ENCODE results near the gene BRAP.
"Not testable (repeated sequence)": the region's sequence is repeated elsewhere in the genome, so short reads cannot be mapped to it uniquely, and the experiment has no call there.

Gene BRAP

DNA sequence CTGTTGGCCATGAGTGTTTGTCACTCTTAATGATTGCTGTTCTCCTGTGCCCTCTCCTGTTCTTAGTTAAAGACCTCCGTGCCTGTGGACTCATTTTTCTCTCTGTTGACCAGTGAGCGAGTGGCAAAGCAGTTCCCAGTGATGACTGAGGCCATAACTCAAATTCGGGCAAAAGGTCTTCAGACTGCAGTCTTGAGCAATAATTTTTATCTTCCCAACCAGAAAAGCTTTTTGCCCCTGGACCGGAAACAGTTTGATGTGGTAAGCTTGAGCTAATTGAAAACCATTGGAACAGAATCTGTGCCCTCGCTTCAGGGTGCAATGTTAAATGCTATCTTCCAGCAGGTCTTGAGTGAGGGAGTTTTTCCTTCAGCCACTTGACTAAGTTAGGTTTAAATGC, 19.9 kb upstream of the BRAP start:
- no peak overlapping the region for H3K4me3 ChIP-seq (ENCODE audit: low read length in 2 of 2)

GRCh38 chr12:111699962-111700361, 14.2 kb upstream of the BRAP start:
- peaks cover 14 to 33% of the 10 kb centered on the region in 2 donors for H3K36me3 ChIP-seq (ENCODE audit: control insufficient read depth in 2 of 2, insufficient read depth in 2 of 2, low read length in 2 of 2)

More for the DNA sequence above, 19.9 kb upstream of the BRAP start:
- Histone ChIP-seq H3K36me3 (ENCODE audit: control insufficient read depth in 2 of 2, insufficient read depth in 2 of 2, low read length in 2 of 2) (peaks cover 38 to 39% of the 10 kb centered on the region in 2 donors), H3K9me3 (ENCODE audit: control insufficient read depth in 2 of 2, low read length in 2 of 2) (no peaks in the 10 kb centered on the region), H3K27me3 (ENCODE audit: control insufficient read depth in 1 of 2, insufficient read depth in 2 of 2, low read length in 2 of 2) (no peaks in the 10 kb centered on the region), H3K4me1 (ENCODE audit: control insufficient read depth, insufficient read depth, low read length) (no peaks in the 10 kb centered on the region), H3K27ac (ENCODE audit: low read length) (no peak overlapping the region), H3K9ac (ENCODE audit: low read length in 2 of 2) (no peak overlapping the region)

GRCh38 chr12:111693818-111694217, 8.1 kb upstream of the BRAP start:
- no peak overlapping the region for H3K4me3 ChIP-seq (ENCODE audit: low read length in 2 of 2)
- no peaks in the 10 kb centered on the region for H3K27me3 ChIP-seq (ENCODE audit: control insufficient read depth in 1 of 2, insufficient read depth in 2 of 2, low read length in 2 of 2)
- peaks cover 23 to 34% of the 10 kb centered on the region in 2 donors for H3K36me3 ChIP-seq (ENCODE audit: control insufficient read depth in 2 of 2, insufficient read depth in 2 of 2, low read length in 2 of 2)
- H3K9me3 ChIP-seq (ENCODE audit: control insufficient read depth in 2 of 2, low read length in 2 of 2), result no peaks in the 10 kb centered on the region
- no peak overlapping the region for H3K27ac ChIP-seq (ENCODE audit: low read length)
- H3K9ac ChIP-seq (ENCODE audit: low read length in 2 of 2), result no peak overlapping the region
- H3K4me1 ChIP-seq (ENCODE audit: control insufficient read depth, insufficient read depth, low read length), result no peaks in the 10 kb centered on the region

More at GRCh38 chr12:111699962-111700361, 14.2 kb upstream of the BRAP start:
- H3K4me3 ChIP-seq (ENCODE audit: low read length in 2 of 2), result no peak overlapping the region
- H3K9me3 ChIP-seq (ENCODE audit: control insufficient read depth in 2 of 2, low read length in 2 of 2), result no peaks in the 10 kb centered on the region
- no peak overlapping the region for H3K9ac ChIP-seq (ENCODE audit: low read length in 2 of 2)
- H3K27ac ChIP-seq (ENCODE audit: low read length), result no peak overlapping the region
- H3K4me1 ChIP-seq (ENCODE audit: control insufficient read depth, insufficient read depth, low read length), result no peaks in the 10 kb centered on the region
- no peaks in the 10 kb centered on the region for H3K27me3 ChIP-seq (ENCODE audit: control insufficient read depth in 1 of 2, insufficient read depth in 2 of 2, low read length in 2 of 2)

DNA sequence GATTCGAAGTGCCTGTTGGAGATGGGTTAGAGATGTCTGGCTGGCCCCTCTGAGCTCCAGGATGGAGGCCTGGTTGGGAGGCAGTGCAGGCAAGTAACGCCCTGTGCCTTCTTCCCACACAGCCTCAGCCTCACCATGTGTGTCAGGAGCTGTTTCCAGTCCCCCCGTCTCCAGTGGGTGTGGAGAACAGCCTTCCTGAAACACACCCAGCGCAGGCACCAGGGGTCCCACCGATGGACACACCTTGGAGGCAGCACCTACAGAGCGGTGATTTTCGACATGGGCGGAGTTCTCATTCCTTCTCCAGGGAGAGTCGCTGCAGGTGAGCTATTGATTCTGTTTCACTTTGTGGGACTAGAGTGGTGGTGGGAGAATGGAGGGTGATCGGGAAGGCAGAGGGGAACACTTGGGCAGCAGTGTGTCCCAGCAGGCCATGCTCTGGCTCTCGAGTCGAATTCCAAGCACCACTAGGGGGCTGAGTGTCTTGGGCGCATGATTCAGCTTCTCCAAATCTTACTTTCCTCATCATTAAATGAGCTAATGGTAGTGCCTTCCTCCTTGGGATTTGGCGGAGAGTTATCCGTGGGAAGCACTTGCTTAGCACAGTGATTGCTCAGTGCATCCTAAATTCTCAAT, 6.9 kb upstream of the BRAP start:
- Histone ChIP-seq H3K4me1 (ENCODE audit: control insufficient read depth, insufficient read depth, low read length) (no peaks in the 10 kb centered on the region), H3K9me3 (ENCODE audit: control insufficient read depth in 2 of 2, low read length in 2 of 2) (no peaks in the 10 kb centered on the region), H3K9ac (ENCODE audit: low read length in 2 of 2) (no peak overlapping the region), H3K36me3 (ENCODE audit: control insufficient read depth in 2 of 2, insufficient read depth in 2 of 2, low read length in 2 of 2) (peaks cover 23 to 32% of the 10 kb centered on the region in 2 donors), H3K27me3 (ENCODE audit: control insufficient read depth in 1 of 2, insufficient read depth in 2 of 2, low read length in 2 of 2) (no peaks in the 10 kb centered on the region), H3K27ac (ENCODE audit: low read length) (no peak overlapping the region), H3K4me3 (ENCODE audit: low read length in 2 of 2) (no peak overlapping the region)

DNA sequence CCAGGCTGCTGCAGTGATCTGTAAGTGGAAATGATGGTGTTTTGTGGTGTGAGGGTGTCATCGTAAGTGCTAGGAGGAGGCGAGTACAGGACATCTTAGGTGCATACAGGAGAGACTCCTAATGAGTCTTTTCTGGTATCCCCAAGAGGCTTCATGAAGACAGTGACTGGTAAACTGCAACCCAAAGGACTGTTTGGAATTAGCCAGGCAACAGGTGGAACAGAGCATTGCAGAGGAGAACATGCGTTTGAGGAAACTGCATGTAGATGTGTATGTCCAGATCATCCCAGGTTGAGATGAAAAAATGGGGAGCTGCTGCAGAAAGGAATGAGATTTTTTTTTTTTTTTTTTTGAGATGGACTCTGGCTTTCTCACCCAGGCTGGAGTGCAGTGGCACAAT, 5.5 kb upstream of the BRAP start:
- Histone ChIP-seq H3K9ac (ENCODE audit: low read length in 2 of 2) (no peak overlapping the region), H3K36me3 (ENCODE audit: control insufficient read depth in 2 of 2, insufficient read depth in 2 of 2, low read length in 2 of 2) (peaks cover 23 to 29% of the 10 kb centered on the region in 2 donors), H3K4me1 (ENCODE audit: control insufficient read depth, insufficient read depth, low read length) (peaks cover 6% of the 10 kb centered on the region), H3K27me3 (ENCODE audit: control insufficient read depth in 1 of 2, insufficient read depth in 2 of 2, low read length in 2 of 2) (no peaks in the 10 kb centered on the region), H3K4me3 (ENCODE audit: low read length in 2 of 2) (no peak overlapping the region), H3K27ac (ENCODE audit: low read length) (no peak overlapping the region), H3K9me3 (ENCODE audit: control insufficient read depth in 2 of 2, low read length in 2 of 2) (no peaks in the 10 kb centered on the region)

- Histone ChIP-seq H3K9ac (ENCODE audit: low read length in 2 of 2) (no peak overlapping the region), H3K27me3 (ENCODE audit: control insufficient read depth in 1 of 2, insufficient read depth in 2 of 2, low read length in 2 of 2) (no peaks in the 10 kb centered on the region), H3K27ac (ENCODE audit: low read length) (no peak overlapping the region), H3K36me3 (ENCODE audit: control insufficient read depth in 2 of 2, insufficient read depth in 2 of 2, low read length in 2 of 2) (peaks cover 6% of the 10 kb centered on the region in 2 donors), H3K9me3 (ENCODE audit: control insufficient read depth in 2 of 2, low read length in 2 of 2) (no peaks in the 10 kb centered on the region), H3K4me3 (ENCODE audit: low read length in 2 of 2) (no peak overlapping the region), H3K4me1 (ENCODE audit: control insufficient read depth, insufficient read depth, low read length) (peaks cover 23% of the 10 kb centered on the region)
Measured at GRCh38 chr12:111687952-111688351, 2.2 kb upstream of the BRAP start.

GRCh38 chr12:111687255-111687654, 1.5 kb upstream of the BRAP start:
- Histone ChIP-seq H3K4me1 (ENCODE audit: control insufficient read depth, insufficient read depth, low read length) (peaks cover 23% of the 10 kb centered on the region), H3K4me3 (ENCODE audit: low read length in 2 of 2) (no peak overlapping the region), H3K27ac (ENCODE audit: low read length) (no peak overlapping the region), H3K9ac (ENCODE audit: low read length in 2 of 2) (no peak overlapping the region), H3K36me3 (ENCODE audit: control insufficient read depth in 2 of 2, insufficient read depth in 2 of 2, low read length in 2 of 2) (peaks cover 0 to 3% of the 10 kb centered on the region in 2 donors), H3K27me3 (ENCODE audit: control insufficient read depth in 1 of 2, insufficient read depth in 2 of 2, low read length in 2 of 2) (no peaks in the 10 kb centered on the region), H3K9me3 (ENCODE audit: control insufficient read depth in 2 of 2, low read length in 2 of 2) (no peaks in the 10 kb centered on the region)

DNA sequence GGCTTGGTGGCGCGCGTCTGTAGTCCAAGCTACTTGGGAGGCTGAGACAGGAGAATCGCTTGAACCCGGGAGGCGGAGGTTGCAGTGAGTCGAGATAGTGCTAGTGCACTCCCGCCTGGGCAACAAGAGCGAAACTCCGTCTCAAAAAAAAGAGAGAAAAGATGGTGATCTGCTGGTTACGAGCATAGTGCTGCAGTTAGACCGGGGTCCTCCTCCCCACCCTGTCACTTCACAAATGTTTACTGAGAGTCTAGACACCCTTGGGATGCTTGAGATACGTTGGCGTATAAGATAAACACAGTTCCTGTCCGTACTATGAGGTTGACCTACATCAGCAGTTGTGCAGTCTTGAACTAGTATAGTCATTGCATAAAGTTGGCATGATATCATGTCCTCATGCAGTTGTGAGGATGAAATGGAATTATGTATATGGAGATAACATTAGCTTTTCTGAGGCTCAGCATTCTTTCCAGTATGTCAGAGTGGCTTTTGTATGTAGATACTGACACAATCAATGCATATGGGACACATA, 884 bp upstream of the BRAP start:
- Histone ChIP-seq H3K27ac (ENCODE audit: low read length) (peak overlapping the region; percentile 86), H3K9ac (ENCODE audit: low read length in 2 of 2) (peak overlapping the region; percentile 99), H3K4me1 (ENCODE audit: control insufficient read depth, insufficient read depth, low read length) (peaks cover 23% of the 10 kb centered on the region)

DNA sequence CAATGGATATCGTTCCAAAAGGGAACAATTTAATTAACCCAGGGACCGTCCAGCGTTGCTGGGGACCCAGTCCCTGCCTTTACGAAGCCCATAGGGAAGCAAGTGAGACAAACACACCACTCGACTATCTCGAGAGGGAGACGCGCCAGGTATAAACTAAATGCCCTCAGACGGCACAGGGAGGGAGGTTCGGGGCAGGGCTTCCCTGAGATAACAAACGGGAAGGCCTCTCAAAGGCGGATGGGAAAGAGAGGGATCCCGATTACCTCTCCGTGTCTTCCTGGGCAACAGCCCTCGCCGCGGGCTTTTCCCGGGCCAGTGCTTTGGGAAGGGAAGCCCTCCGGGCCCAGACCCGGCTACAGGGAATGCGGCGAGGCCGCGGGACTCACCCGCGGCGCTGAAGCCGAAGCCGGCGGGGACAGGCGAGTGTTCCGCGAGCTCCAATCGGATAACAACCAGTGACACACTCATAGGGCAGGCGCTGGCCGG, 390 bp downstream of the BRAP start:
- peak overlapping the region; percentile 99 for H3K9ac ChIP-seq (ENCODE audit: low read length in 2 of 2)
- H3K4me3 ChIP-seq (ENCODE audit: low read length in 2 of 2), result peak overlapping the region; percentile 100
- peak overlapping the region; percentile 86 for H3K27ac ChIP-seq (ENCODE audit: low read length)

More for the DNA sequence above, 884 bp upstream of the BRAP start:
- Histone ChIP-seq H3K27me3 (ENCODE audit: control insufficient read depth in 1 of 2, insufficient read depth in 2 of 2, low read length in 2 of 2) (no peaks in the 10 kb centered on the region), H3K36me3 (ENCODE audit: control insufficient read depth in 2 of 2, insufficient read depth in 2 of 2, low read length in 2 of 2) (peaks cover 6% of the 10 kb centered on the region in 2 donors), H3K4me3 (ENCODE audit: low read length in 2 of 2) (peak overlapping the region; percentile 100), H3K9me3 (ENCODE audit: control insufficient read depth in 2 of 2, low read length in 2 of 2) (no peaks in the 10 kb centered on the region)

DNA sequence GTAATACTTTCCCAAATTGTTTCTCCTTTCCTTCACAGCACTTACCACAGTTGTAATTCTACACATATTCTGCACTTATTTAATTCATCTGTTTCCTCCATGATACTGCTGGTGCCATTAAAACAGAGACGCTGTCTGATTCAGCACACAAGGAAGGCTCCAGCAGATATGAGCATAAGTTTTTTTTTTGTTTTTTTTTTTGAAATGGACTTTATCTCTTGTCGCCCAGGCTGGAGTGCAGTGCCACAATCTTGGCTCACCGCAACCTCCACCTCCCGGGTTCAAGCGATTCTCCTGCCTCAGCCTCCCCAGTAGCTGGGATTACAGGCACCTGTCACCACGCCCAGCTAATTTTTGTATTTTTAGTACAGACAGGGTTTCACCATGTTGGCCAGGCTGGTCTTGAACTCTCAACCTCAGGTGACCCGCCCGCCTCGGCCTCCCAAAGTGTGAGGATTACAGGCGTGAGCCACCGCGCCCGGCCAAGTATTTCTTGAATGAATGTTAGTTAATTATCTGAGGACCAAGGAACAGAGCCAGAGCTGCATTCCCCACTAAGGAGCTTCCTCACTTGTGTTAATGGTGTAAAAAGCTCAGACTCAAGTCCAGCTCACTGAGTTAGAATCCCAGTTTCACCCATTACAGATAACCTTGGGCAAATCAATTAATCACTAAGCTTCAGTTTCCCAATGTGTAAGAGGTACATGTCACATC, 1.1 kb downstream of the BRAP start:
- not testable (repeated sequence) for H3K9me3 ChIP-seq (ENCODE audit: control insufficient read depth in 2 of 2, low read length in 2 of 2); H3K27ac ChIP-seq (ENCODE audit: low read length); H3K27me3 ChIP-seq (ENCODE audit: control insufficient read depth in 1 of 2, insufficient read depth in 2 of 2, low read length in 2 of 2)
- H3K4me3 ChIP-seq (ENCODE audit: low read length in 2 of 2), result peak overlapping the region; percentile 100
- H3K4me1 ChIP-seq (ENCODE audit: control insufficient read depth, insufficient read depth, low read length), result peaks cover 23% of the 10 kb centered on the region
- H3K9ac ChIP-seq (ENCODE audit: low read length in 2 of 2), result peak overlapping the region; percentile 99
- H3K36me3 ChIP-seq (ENCODE audit: control insufficient read depth in 2 of 2, insufficient read depth in 2 of 2, low read length in 2 of 2), result peaks cover 9 to 13% of the 10 kb centered on the region in 2 donors

More for the DNA sequence above, 390 bp downstream of the BRAP start:
- Histone ChIP-seq H3K4me1 (ENCODE audit: control insufficient read depth, insufficient read depth, low read length) (peaks cover 23% of the 10 kb centered on the region), H3K36me3 (ENCODE audit: control insufficient read depth in 2 of 2, insufficient read depth in 2 of 2, low read length in 2 of 2) (peaks cover 9 to 12% of the 10 kb centered on the region in 2 donors), H3K27me3 (ENCODE audit: control insufficient read depth in 1 of 2, insufficient read depth in 2 of 2, low read length in 2 of 2) (no peaks in the 10 kb centered on the region), H3K9me3 (ENCODE audit: control insufficient read depth in 2 of 2, low read length in 2 of 2) (no peaks in the 10 kb centered on the region)
